Stimulated activated CD8-positive, alpha-beta memory T cell treated with anti-CD3 and anti-CD28 coated beads, Interleukin-4, amount 100 ng/mL, for 48 hours (primary cell): Measurements from ENCODE around the gene RNLS.
"Not testable (repeated sequence)": the region's sequence is repeated elsewhere in the genome, so short reads cannot be mapped to it uniquely, and the experiment has no call there.

Experiments
- DNase-seq: peaks from one replicate; pipeline ENCODE4 v3.0.0-alpha.2; 2020

The RNLS gene

GRCh38 chr10:88515235-88515634 is 67.9 kb downstream of the RNLS start:
- no peak for DNase-seq

- DNase-seq, result no peak
Measured at GRCh38 chr10:88512599-88512998, 70.5 kb downstream of the RNLS start.

- DNase-seq, result no peak
Measured at GRCh38 chr10:88508796-88509195, 74.3 kb downstream of the RNLS start.

- DNase-seq, result no peak
Measured at GRCh38 chr10:88507826-88508453, 75.2 kb downstream of the RNLS start.

DNA sequence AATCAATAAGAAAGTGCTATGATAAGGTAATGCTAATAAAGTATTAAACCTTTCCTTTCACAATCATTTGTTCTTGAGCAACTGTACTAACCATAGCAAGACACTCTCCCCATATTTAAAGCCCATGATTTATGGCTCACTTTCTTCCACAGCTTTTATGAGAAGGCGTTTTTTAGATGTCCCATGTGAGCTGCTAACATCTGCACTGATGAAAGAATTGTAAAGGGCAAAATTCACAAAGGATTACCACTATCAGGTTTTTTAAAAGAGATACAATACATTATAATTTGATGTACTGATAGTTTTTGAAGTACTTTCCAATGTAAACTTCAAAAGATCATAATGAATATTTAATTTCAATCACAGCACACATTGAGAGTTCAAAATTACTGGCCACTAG is 75.7 kb downstream of the RNLS start:
- no peak for DNase-seq

- no peak for DNase-seq
Measured at GRCh38 chr10:88505680-88506215, 77.4 kb downstream of the RNLS start.

DNA sequence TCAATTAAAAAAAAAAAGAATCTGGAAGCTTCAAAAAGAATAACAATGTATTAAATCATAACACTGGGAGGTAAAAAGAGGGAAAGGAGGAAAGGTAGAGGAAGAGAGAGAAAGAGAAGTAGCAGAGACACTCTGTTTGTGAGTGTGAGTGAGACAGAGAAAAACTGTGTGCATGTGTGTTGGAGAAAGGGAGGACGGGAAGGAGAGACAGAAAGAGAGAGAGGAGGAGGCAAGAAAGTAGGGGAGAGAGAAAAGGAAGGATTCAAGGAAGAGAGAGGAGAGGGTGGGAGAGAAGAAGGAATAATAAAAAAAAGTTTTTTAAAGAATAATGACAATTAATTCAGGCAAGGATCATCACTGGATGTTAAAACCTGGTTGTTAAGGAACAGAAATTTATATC is 77.9 kb downstream of the RNLS start:
- no peak for DNase-seq

DNA sequence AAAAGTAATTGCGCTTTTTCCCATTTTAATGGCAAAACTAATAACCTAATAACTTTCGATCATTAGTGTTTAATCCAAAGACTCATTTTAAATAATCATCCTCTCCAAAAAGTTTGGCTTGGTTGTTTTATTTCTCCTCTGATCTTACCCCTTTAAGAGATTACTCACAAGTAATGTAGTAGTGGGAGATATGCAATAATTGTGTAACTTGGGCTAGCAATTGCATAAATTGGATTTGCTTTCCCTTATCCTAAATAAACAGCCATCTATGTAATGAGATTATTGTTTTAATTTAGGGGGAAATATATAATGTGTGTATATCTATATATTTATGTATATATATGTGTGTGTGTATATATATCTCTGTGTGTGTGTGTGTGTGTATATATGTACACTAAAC is 82.5 kb downstream of the RNLS start:
- no peak for DNase-seq

DNA sequence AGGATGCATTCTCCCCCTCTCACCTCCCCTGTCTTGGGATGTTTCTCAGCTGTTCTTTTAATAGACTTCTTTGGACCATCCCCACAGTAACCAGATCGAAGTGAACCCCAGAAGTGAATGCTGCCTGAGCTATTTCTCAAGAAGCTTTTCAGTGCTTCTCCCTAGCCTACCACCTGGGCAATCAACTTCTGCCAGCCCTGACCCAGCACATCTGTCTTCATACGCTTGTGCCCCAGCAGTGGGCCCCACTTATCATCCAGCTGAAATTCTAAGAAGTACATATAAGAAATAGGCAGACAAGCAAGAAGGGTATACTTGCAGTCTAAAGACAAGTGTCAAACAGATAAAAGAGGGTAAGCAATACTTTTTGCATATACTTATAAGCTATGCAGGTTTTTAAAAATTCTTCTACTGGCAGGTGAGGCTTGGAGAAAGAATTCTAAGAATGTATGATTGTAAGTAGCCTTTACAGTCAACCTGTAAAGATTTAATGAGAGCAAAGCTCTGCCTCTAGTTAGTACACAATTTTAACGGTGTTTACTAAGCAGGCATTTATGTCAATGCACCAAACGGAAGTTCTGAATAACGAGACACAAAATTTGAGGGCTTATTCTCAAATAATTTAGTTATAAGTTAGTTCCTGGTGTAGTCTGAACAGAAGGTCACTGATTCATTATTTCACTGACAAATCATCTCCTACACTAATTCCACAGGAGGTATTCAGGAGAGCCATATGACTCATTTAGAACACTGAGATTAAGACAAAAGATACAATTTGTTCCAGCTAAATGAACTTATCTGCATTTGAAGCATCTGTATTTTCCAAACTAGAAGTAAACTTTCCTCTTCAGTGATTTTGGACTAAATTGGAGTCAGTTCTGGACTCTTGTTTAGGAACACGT is 83.3 kb downstream of the RNLS start:
- DNase-seq, result no peak

GRCh38 chr10:88497913-88498312 is 85.2 kb downstream of the RNLS start:
- no peak for DNase-seq

GRCh38 chr10:88494537-88494936 is 88.6 kb downstream of the RNLS start:
- DNase-seq, result no peak

DNA sequence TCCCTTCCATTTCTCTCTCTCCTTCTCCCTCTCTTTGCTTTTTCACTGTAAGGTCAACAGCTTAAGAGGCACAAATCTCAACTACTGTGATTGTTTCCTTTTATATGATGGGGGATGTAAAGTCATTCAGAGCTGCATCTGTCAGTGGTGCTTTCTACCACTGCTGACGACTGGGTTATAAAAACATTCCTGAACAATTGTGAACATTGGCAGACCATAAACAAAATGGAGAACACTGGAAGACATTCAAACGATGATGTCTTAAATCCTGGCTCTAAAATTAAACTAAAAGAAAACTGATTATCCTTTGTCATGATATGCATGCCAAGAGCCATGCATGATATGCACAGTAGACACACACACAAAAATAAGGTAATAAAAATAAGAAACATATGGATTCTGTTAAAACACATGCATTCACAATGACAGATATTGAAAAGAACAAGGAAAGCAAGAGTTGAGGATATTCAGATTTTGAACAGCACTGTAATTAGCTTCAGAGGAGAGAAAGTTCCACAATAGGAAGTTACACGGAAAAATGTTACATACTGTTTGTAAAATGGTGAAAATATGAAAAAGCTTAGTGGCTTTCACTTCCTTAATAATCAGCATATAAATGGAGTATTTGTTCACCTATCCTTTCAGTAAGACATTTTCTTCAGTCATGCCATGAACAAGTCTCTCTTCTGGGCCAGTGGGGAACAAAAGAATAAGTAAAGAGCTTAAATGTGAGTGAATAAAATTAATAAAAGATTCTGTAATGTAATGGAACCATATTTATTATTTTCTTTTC is 89.2 kb downstream of the RNLS start:
- no peak for DNase-seq

DNA sequence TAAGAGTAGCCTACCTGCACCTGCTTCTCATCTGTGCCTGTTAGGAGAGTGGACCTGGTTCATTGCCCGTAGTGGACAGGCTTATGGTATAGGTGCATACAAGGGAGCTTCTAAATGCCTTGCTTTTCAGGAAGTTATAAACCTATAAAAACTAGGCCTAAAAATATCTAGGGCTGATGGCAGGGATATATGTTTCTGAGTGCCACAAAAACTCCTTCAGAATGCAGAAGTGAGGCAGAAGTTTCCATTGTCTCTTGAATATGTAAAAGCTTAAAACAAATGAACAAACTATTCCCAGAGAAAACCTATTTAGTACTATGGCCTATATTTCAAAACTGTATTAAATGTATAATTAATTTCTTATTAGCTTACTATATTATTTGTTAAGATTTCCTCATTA is 91.8 kb downstream of the RNLS start:
- no peak for DNase-seq

- no peak for DNase-seq
Measured at GRCh38 chr10:88490231-88490980, 92.7 kb downstream of the RNLS start.

DNA sequence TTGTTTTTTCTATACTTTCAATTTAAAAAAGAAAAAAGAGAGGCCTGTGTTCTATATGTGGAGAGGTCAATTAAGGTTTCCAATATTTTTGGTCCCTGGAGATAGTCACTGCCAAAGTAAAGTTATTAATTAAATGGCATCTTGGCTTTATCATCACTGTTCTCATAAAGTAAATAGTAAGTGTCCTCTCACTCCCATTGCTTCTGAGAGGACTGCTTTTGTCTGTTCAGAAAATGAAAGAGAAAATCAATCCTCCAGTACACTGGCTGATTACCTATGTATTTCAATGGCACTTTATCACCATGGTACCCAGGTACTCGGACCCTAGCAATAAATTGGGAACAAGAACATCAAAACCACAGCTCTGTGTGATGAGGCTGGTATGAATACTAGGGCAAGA is 94.0 kb downstream of the RNLS start:
- DNase-seq, result no peak

GRCh38 chr10:88486816-88487215 is 96.3 kb downstream of the RNLS start:
- not testable (repeated sequence) for DNase-seq

GRCh38 chr10:88482220-88482619 is 100.9 kb downstream of the RNLS start:
- DNase-seq, result no peak

- DNase-seq, result no peak
Measured at GRCh38 chr10:88478256-88478655, 104.9 kb downstream of the RNLS start.

GRCh38 chr10:88477343-88478085 is 105.6 kb downstream of the RNLS start:
- no peak for DNase-seq

DNA sequence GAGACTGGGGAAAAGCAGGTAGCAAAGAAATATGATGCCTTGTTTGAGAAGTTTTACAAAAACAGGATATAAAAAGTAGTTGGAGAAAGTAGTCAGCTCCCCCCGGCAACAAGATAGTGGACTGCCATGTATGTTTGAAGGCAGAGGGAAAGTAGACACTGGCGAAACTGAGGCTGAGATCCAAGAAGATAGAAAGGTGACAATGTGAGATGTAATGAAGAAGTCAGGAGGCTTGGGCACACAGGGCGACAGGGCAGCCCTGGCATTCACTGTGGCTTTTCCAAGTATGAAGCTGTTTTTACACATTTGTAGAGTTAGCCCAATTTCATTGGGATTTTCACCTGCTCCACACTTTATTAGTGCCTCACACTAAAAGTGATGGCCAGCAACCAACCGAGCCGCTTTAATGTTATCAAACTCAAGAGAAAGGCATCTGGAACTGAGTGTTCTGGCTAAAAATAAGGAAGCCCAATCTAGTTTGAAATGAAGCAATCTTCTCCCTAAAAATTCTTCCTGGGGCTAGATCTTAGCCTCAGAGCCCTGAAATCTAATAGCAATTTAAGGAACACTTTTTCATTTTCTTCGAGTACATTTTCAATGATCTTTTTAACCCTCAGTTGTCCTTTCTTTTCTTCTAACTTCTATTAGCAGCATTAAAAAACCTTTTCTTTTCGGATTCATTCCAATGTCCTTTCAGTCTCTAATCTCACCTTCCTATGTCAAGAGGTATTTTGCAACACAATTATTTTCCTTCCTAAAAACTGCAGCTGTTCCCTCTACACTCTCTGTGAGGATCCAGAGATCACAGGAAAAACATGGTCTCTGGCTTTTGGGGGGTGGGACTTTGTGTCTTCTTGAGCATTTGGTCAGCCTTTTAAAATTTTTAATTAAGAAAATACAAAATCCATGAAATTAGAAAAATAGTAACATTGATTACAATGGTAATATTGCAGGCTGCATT is 108.0 kb downstream of the RNLS start:
- DNase-seq, result no peak
